Trophoblast cell (in vitro differentiated cells and primary cell): ENCODE results near the gene BAG3.

ENCODE experiments used
- DNase-seq, 2 donors: peaks; one replicate each; pipeline ENCODE4 v3.0.0-alpha.2; 2016
- H2AFZ ChIP-seq: 2 replicates; pipeline ENCODE4 v1.6.1; 2013; ENCODE audit warnings: low read length, moderate library complexity, mild to moderate bottlenecking; ENCODE audit not compliant: insufficient read depth, poor library complexity
- H2AK5ac ChIP-seq: 2 replicates; pipeline ENCODE4 v1.6.1; 2013; ENCODE audit warnings: mild to moderate bottlenecking, low read length
- H2BK120ac ChIP-seq: 2 replicates; pipeline ENCODE4 v1.6.1; 2013; ENCODE audit warnings: low read length, mild to moderate bottlenecking, moderate library complexity; ENCODE audit not compliant: insufficient read depth, poor library complexity
- H2BK12ac ChIP-seq: 2 replicates; pipeline ENCODE4 v1.6.1; 2013; ENCODE audit warnings: mild to moderate bottlenecking, low read length, moderate library complexity
- H2BK5ac ChIP-seq: 2 replicates; pipeline ENCODE4 v1.6.1; 2013; ENCODE audit warnings: low read length, low read depth, moderate library complexity, mild to moderate bottlenecking; ENCODE audit not compliant: poor library complexity
- H3K14ac ChIP-seq: 2 replicates; pipeline ENCODE4 v1.6.1; 2013; ENCODE audit warnings: mild to moderate bottlenecking, low read length
- H3K18ac ChIP-seq: 2 replicates; pipeline ENCODE4 v1.6.1; 2013; ENCODE audit warnings: mild to moderate bottlenecking, low read length
- H3K23ac ChIP-seq: 2 replicates; pipeline ENCODE4 v1.6.1; 2013; ENCODE audit warnings: low read length
- H3K27ac ChIP-seq: 2 replicates; pipeline ENCODE4 v1.5.1; 2013; ENCODE audit warnings: low read depth, mild to moderate bottlenecking, inconsistent platforms, low read length, moderate library complexity
- H3K27me3 ChIP-seq: 2 replicates; pipeline ENCODE4 v1.6.1; 2013; ENCODE audit warnings: inconsistent platforms, mild to moderate bottlenecking, low read length, moderate library complexity; ENCODE audit not compliant: insufficient read depth
- H3K36me3 ChIP-seq, 2 experiments: 1 replicate in 1 of 2; 2 replicates in 1 of 2; pipeline ENCODE4 v1.6.1; 2013; ENCODE audit warnings: low read length in 2 of 2, mild to moderate bottlenecking in 2 of 2, moderate library complexity in 1 of 2; ENCODE audit not compliant: insufficient read depth in 2 of 2, control insufficient read depth in 1 of 2
- H3K4ac ChIP-seq: 2 replicates; pipeline ENCODE4 v1.6.1; 2013; ENCODE audit warnings: low read depth, mild to moderate bottlenecking, low read length, moderate library complexity
- H3K4me1 ChIP-seq, 2 experiments: 1 replicate in 1 of 2; 2 replicates in 1 of 2; pipeline ENCODE4 v1.6.1; 2013; ENCODE audit warnings: low read length in 2 of 2, mild to moderate bottlenecking in 2 of 2, moderate library complexity in 1 of 2; ENCODE audit not compliant: insufficient read depth in 2 of 2, control insufficient read depth in 1 of 2
- H3K4me2 ChIP-seq: 2 replicates; pipeline ENCODE4 v1.6.1; 2013; ENCODE audit warnings: inconsistent platforms, mild to moderate bottlenecking, low read length, moderate library complexity
- H3K4me3 ChIP-seq: 2 replicates; pipeline ENCODE4 v1.5.1; 2013; ENCODE audit warnings: mild to moderate bottlenecking, low read depth, low read length, inconsistent platforms
- H3K79me1 ChIP-seq: one replicate; pipeline ENCODE4 v1.6.1; 2013; ENCODE audit warnings: low read length
- H3K79me2 ChIP-seq: 2 replicates; pipeline ENCODE4 v1.6.1; 2013; ENCODE audit warnings: low read length, mild to moderate bottlenecking; ENCODE audit not compliant: control insufficient read depth, insufficient read depth, poor library complexity
- H3K9ac ChIP-seq: 2 replicates; pipeline ENCODE4 v1.6.1; 2013; ENCODE audit warnings: mild to moderate bottlenecking, low read length
- H3K9me3 ChIP-seq: 2 replicates; pipeline ENCODE4 v1.6.1; 2013; ENCODE audit warnings: low read depth, mild to moderate bottlenecking, control low read depth, inconsistent platforms, low read length; ENCODE audit not compliant: insufficient read depth
- H4K12ac ChIP-seq: 2 replicates; pipeline ENCODE4 v1.6.1; 2013; ENCODE audit warnings: low read depth, mild to moderate bottlenecking, low read length, moderate library complexity
- H4K8ac ChIP-seq: 2 replicates; pipeline ENCODE4 v1.6.1; 2013; ENCODE audit warnings: low read depth, mild to moderate bottlenecking, low read length, moderate library complexity
- H4K91ac ChIP-seq: one replicate; pipeline ENCODE4 v1.6.1; 2013; ENCODE audit warnings: low read depth, mild to moderate bottlenecking, low read length, moderate library complexity
- WGBS: extraction: QIAGEN DNeasy Blood & Tissue Kit; methylation state at CpG from one replicate; pipeline ENCODE4 v1.1.7; 2013; ENCODE audit warnings: missing lambda C conversion rate; ENCODE audit not compliant: insufficient read length, insufficient coverage; ENCODE audit errors: extremely low coverage; 5-methylcytosine and 5-hydroxymethylcytosine counted together

Gene BAG3

DNA sequence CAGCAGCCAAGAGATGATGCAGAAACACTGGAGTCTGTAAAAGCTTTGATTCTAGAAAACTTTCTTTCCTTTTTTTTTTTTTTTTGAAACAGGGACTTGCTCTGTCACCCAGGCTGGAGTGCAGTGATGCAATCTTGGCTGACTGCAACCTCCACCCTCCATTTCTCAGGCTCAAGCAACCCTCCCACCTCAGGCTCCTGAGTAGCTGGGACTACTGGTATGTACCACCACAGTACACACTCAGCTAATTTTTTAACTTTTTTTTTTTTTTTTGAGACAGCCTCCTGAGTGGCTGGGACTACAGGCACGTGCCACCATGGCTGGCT, 17.0 kb upstream of the BAG3 start:
- Histone ChIP-seq H3K14ac (no peak overlapping the region), H2BK120ac (no peak overlapping the region), H3K18ac (no peak overlapping the region), H3K9ac (no peak overlapping the region), H3K9me3 (no peaks in the 10 kb centered on the region), H3K4me3 (no peak overlapping the region), H2BK5ac (no peak overlapping the region), H2BK12ac (no peak overlapping the region), H4K12ac (no peak overlapping the region), H3K79me1 (no peaks in the 10 kb centered on the region), H3K4me1 (no peaks in the 10 kb centered on the region), H3K79me2 (no peaks in the 10 kb centered on the region), H3K27me3 (no peaks in the 10 kb centered on the region), H2AK5ac (no peak overlapping the region), H4K8ac (no peak overlapping the region), H3K4ac (no peak overlapping the region), H3K23ac (no peak overlapping the region), H2AFZ (no peak overlapping the region), H3K4me2 (no peak overlapping the region), H3K27ac (no peak overlapping the region), H3K36me3 (no peaks in the 10 kb centered on the region), H4K91ac (no peak overlapping the region)
- WGBS = no CpG with 5 or more reads among the region's 1 CpG
- DNase-seq = no peak

DNA sequence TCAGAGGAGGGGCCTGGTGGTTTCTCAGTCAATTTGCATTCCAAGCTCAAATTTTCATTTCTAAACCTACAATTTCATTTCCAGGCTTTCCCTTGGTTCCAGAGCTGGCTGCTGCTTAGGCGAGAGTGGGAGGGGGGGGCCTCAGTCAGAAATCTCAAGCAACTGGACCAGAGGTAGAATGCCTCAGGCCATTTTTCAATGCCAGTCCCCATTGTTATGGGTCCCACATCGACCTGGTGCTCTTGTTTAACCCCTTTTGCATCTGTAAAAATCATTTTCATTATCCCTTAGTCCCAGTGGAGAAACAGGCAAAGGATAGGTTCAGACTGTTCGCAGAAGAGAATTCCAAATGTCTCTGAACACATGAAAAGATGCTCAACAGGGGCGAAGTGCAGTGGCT, 13.5 kb upstream of the BAG3 start:
- Histone ChIP-seq H2BK12ac (no peak overlapping the region), H3K9me3 (no peaks in the 10 kb centered on the region), H2AFZ (no peak overlapping the region), H3K14ac (no peak overlapping the region), H2AK5ac (no peak overlapping the region), H4K8ac (no peak overlapping the region), H4K91ac (no peak overlapping the region), H3K27me3 (no peaks in the 10 kb centered on the region), H3K4me3 (no peak overlapping the region), H3K4me1 (no peaks in the 10 kb centered on the region), H3K27ac (no peak overlapping the region), H3K23ac (no peak overlapping the region), H3K9ac (no peak overlapping the region), H3K18ac (no peak overlapping the region), H3K36me3 (no peaks in the 10 kb centered on the region), H3K79me2 (no peaks in the 10 kb centered on the region), H2BK120ac (no peak overlapping the region), H3K4me2 (no peak overlapping the region), H4K12ac (no peak overlapping the region), H3K79me1 (no peaks in the 10 kb centered on the region), H2BK5ac (no peak overlapping the region), H3K4ac (no peak overlapping the region)
- DNase-seq = no peak
- no CpG with 5 or more reads among the region's 4 CpGs for WGBS

DNA sequence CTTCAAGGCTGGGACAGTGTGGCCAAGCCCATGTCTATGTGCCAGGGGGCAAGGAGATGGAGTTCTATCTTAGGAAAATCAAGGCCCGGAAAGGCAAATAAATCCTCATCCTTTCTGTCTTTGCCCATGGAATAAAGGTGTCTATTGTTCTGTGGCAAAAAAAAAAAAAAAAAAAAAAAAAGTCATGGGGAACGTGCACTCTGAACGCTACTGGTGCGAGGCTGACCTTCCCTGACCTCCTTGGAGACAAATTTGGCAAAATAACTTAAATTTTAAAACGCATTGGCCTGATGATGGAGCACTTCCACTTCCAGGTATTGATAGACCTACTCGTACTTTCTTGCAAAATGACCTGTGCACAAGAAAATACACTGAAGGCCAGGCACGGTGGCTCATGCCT, 12.2 kb upstream of the BAG3 start:
- no peak overlapping the region for H2AFZ ChIP-seq
- no peaks in the 10 kb centered on the region for H3K79me2 ChIP-seq
- no peak overlapping the region for H3K9ac ChIP-seq
- H3K4me1 ChIP-seq = no peaks in the 10 kb centered on the region
- H3K18ac ChIP-seq = no peak overlapping the region
- no peaks in the 10 kb centered on the region for H3K27me3 ChIP-seq
- no CpG with 5 or more reads among the region's 7 CpGs for WGBS
- no peak overlapping the region for H2BK5ac ChIP-seq
- H4K91ac ChIP-seq = no peak overlapping the region
- no peak overlapping the region for H4K12ac ChIP-seq
- H3K27ac ChIP-seq = no peak overlapping the region
- no peaks in the 10 kb centered on the region for H3K36me3 ChIP-seq
- H3K4me2 ChIP-seq = no peak overlapping the region
- no peak overlapping the region for H4K8ac ChIP-seq
- H3K79me1 ChIP-seq = no peaks in the 10 kb centered on the region
- no peaks in the 10 kb centered on the region for H3K9me3 ChIP-seq
- H2BK120ac ChIP-seq = no peak overlapping the region
- H3K4me3 ChIP-seq = no peak overlapping the region
- H3K14ac ChIP-seq = no peak overlapping the region
- H2AK5ac ChIP-seq = no peak overlapping the region
- H3K23ac ChIP-seq = no peak overlapping the region
- DNase-seq = no peak
- no peak overlapping the region for H3K4ac ChIP-seq
- H2BK12ac ChIP-seq = no peak overlapping the region

DNA sequence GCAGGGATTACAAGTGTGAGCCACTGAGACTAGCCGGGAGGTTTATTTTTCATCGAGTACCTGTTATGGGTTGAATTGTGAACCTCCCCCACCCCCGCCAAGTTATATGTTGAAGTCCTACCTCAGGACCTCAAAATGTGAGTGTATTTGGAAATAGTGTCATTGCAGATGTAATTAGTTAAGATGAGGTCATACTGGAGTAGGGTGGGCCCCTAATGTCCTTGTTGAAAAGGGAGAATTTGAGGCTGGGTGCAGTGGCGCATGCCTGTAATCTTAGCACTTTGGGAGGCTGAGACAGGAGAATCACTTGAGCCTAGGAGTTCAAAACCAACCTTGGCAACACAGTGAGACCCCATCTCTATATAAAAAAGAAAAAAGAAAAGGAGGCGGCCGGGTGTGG, 10.8 kb upstream of the BAG3 start:
- no peaks in the 10 kb centered on the region for H3K79me2 ChIP-seq
- H4K91ac ChIP-seq = no peak overlapping the region
- H3K9me3 ChIP-seq = peaks cover 5% of the 10 kb centered on the region
- H3K23ac ChIP-seq = no peak overlapping the region
- no peak overlapping the region for H2BK5ac ChIP-seq
- no peak overlapping the region for H3K4ac ChIP-seq
- H4K8ac ChIP-seq = no peak overlapping the region
- no peak overlapping the region for H3K4me2 ChIP-seq
- H2BK12ac ChIP-seq = no peak overlapping the region
- H2AFZ ChIP-seq = no peak overlapping the region
- H2AK5ac ChIP-seq = no peak overlapping the region
- no peaks in the 10 kb centered on the region for H3K36me3 ChIP-seq
- no peak overlapping the region for H2BK120ac ChIP-seq
- WGBS = no CpG with 5 or more reads among the region's 6 CpGs
- H3K14ac ChIP-seq = no peak overlapping the region
- H4K12ac ChIP-seq = no peak overlapping the region
- H3K9ac ChIP-seq = no peak overlapping the region
- H3K4me1 ChIP-seq = no peaks in the 10 kb centered on the region
- no peak for DNase-seq
- H3K18ac ChIP-seq = no peak overlapping the region
- no peak overlapping the region for H3K27ac ChIP-seq
- H3K27me3 ChIP-seq = no peaks in the 10 kb centered on the region
- H3K4me3 ChIP-seq = no peak overlapping the region
- H3K79me1 ChIP-seq = no peaks in the 10 kb centered on the region
